Keratinocyte (primary cell): ENCODE measurements around the gene DUSP7.

Experiments used
- CTCF ChIP-seq, 3 experiments: IDR thresholded peaks in 1 of 3; conservative IDR thresholded peaks in 1 of 3; optimal IDR thresholded peaks in 1 of 3; 2 replicates in 2 of 3; 3 replicates in 1 of 3; pipeline versions ENCODE3 to v1.5.1; 2011; ENCODE audit warnings: low read length in 3 of 3, mild to moderate bottlenecking in 3 of 3, moderate library complexity in 2 of 3, control low read depth in 1 of 3, inconsistent platforms in 1 of 3; ENCODE audit not compliant: insufficient read depth in 2 of 3; ENCODE audit errors: extremely low read depth in 1 of 3
- EZH2 ChIP-seq: IDR thresholded peaks from one replicate; pipeline ENCODE4 v1.6.1; 2012; ENCODE audit warnings: inconsistent platforms, mild to moderate bottlenecking, low read length, moderate library complexity

- TF ChIP-seq CTCF (optimal IDR thresholded peaks at IDR 0.05 in 1 of 3, IDR thresholded peaks at IDR 0.05 in 1 of 3, conservative IDR thresholded peaks at IDR 0.05 in 1 of 3; ENCODE audit: extremely low read depth in 1 of 3, insufficient read depth in 2 of 3, low read length in 3 of 3) (no peak), EZH2 (no peak)
Measured at GRCh38 chr3:52039426-52039825, 16.9 kb downstream of the DUSP7 start.
